Placental epithelial cell (primary cell): ENCODE measurements around the gene WDR77. TPM values are rescaled to one million over a fixed set of nuclear protein-coding genes. Genes with fewer than 3 reads are reported as not detected.

Experiments
- small RNA-seq: library from RNA; depleted of rRNA; stranded (forward); fragments of <200 nt; gene quantifications from one replicate; pipeline ENCODE3, GENCODE V24; 2012
- total RNA-seq: library from RNA; depleted of rRNA; stranded (reverse); fragments of >200 nt; gene quantifications from 2 replicates; pipeline ENCODE4 v1.2.3, GENCODE V29; 2012

Gene WDR77
- total RNA-seq = 26.7 and 51.6 TPM in 2 replicates

DNA sequence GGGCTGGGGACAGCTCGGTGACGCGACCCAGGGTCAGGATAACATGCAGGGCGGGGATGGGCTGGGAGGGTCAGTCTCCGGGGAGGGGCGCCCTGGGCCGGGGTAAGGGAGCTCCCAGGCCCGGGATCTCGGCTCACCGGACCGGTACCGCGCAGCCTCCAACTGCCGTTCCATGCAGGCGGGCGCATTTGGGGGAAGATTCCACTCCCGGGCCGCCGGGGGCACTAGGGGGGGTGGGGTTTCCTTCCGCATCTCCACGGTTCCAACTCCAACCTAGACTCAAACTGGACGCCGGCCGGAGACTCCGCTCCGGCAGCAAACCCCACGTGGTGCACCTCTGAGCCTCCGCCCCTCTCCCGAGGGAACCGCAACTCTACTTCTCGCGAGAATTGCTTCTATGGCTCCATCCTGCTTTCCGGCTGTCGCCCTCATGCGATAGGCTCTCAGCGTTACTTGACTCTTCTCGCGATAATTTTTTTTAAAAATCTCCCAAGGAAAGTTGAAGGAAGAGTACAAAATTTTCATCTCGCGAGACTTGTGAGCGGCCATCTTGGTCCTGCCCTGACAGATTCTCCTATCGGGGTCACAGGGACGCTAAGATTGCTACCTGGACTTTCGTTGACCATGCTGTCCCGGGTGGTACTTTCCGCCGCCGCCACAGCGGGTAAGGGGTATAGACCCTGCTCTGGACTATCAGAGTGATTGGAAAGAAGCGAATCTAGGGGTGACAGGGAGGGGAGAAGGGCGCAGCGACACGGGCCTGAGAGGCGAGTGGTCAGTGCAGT is at the start of gene WDR77, which contains the start of gene ATP5PB:
TSS of gene WDR77 (minus strand) at position 339 of the 785 bp plus-strand sequence. CDS start at position 252, 87 bp downstream.
TSS of gene ATP5PB (plus strand) at position 547 of the 785 bp plus-strand sequence. CDS start at position 625, 78 bp downstream.

Small RNA genes lying within 50 kb of the gene (small RNA-seq; reads per million reads assigned to genes)
- not detected for gene RF00019
- not detected for gene RNU6-792P

Other genes starting within 250 kb of the WDR77 start
- 75.4 and 93.4 TPM in 2 replicates for gene DENND2D, start 248.6 kb downstream of the WDR77 start, total RNA-seq
- gene CHI3L2, start 221.5 kb downstream of the WDR77 start, total RNA-seq = 3.5 and 4.9 TPM in 2 replicates
- gene CHIA, start 158.4 kb downstream of the WDR77 start, total RNA-seq = under 0.01 and 0.11 TPM in 2 replicates
- 0.76 and 1.2 TPM in 2 replicates for gene OVGP1, start 21.5 kb downstream of the WDR77 start, total RNA-seq
- 203 and 218 TPM in 2 replicates for gene ATP5PB, start 208 bp upstream of the WDR77 start, total RNA-seq
- gene C1orf162, start 24.7 kb upstream of the WDR77 start, total RNA-seq = 0.11 and 0.39 TPM in 2 replicates
- gene ADORA3, start 54.4 kb upstream of the WDR77 start, total RNA-seq = not detected in 2 replicates
- gene TMIGD3, start 54.4 kb upstream of the WDR77 start, total RNA-seq = not detected in 2 replicates
- 19.2 and 31.0 TPM in 2 replicates for gene RAP1A, start 170.5 kb upstream of the WDR77 start, total RNA-seq